Non-pigmented ciliary epithelial cell (primary cell): Measurements from ENCODE around the gene ST7L.
"Not testable (repeated sequence)": the region's sequence is repeated elsewhere in the genome, so short reads cannot be mapped to it uniquely, and the experiment has no call there.

Experiments
- DNase-seq: peaks from one replicate; pipeline ENCODE4 v3.0.0-alpha.2; 2010; ENCODE audit warnings: low read depth

ST7L gene, protein sequence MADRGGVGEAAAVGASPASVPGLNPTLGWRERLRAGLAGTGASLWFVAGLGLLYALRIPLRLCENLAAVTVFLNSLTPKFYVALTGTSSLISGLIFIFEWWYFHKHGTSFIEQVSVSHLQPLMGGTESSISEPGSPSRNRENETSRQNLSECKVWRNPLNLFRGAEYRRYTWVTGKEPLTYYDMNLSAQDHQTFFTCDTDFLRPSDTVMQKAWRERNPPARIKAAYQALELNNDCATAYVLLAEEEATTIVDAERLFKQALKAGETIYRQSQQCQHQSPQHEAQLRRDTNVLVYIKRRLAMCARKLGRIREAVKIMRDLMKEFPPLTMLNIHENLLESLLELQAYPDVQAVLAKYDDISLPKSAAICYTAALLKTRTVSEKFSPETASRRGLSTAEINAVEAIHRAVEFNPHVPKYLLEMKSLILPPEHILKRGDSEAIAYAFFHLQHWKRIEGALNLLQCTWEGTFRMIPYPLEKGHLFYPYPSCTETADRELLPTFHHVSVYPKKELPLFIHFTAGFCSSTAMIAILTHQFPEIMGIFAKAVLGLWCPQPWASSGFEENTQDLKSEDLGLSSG

DNA sequence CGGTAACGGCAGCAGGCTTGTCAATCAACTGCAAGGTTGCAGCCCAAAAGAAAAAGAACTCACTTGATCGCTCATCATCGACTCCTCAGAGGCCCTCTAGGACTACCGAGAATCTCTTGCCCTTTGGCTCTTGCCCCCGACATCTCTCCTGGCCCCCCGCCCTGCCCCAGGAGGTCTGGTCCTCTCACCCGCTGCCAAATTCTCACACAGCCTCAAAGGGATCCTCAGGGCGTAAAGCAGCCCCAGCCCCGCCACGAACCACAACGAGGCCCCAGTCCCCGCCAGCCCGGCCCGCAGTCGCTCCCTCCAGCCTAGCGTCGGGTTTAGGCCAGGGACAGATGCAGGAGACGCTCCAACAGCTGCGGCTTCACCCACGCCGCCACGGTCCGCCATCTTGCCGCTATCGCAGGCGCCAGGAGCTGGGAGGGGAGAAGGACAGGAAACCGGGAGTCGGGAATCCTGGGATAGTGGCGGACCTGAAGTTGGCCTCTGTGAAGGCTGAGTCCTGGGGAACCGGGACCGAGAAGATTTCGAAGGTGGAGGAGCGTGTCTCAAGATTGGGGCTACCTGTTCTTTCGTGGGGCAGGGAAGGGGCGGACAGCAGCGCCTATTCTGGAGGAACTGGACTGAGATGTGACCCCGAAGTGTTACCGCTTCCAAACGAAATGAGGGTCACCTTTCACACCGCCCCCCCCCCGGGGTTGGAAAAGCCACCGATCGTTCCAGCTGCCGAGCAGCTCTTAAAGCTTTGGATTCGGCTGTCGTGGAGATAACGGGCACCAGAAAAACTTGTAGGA is at the start of gene ST7L:
ST7L (minus strand) TSS at position 421 of the 797 bp plus-strand sequence; CDS start at position 393, 28 bp downstream.
- no peak for DNase-seq

DNA sequence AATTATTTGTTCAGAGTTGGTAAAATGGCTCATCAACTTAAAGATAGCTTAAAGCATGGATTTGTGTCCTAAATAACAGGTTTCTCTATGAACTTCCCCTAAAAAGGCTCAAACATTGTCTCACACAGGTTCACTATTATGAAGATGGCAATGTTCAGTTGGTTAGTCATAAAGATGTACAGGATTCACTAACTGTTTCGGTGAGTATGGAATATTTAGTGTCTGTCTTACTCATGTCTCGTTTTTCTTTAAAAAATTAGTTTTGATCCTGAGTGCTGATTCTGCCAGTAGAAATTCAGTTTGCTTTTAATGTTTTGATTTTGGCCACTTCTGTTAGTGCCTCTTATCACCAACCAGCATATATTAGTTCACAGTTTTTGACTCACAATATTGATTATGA is 48.0 kb upstream of the ST7L start:
- no peak for DNase-seq

DNA sequence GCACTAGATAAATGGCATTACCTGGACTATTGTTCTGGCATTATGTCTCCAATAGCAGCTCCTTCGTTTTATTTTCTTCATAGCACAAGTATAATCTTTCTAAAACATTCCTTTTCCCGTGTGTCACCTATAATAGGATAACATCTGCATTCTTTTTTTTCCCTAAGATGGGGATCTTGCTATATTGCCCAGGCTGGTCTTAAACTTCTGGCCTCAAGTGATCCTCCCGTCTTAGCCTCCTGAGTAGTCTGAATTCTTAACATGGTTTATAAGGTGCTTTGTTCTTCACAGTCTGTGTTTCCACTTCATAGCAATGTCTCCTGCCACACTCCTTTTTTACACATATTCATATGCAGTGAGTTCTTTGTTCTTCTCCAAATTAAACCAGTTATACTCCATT is 46.9 kb upstream of the ST7L start:
- DNase-seq, result no peak

DNA sequence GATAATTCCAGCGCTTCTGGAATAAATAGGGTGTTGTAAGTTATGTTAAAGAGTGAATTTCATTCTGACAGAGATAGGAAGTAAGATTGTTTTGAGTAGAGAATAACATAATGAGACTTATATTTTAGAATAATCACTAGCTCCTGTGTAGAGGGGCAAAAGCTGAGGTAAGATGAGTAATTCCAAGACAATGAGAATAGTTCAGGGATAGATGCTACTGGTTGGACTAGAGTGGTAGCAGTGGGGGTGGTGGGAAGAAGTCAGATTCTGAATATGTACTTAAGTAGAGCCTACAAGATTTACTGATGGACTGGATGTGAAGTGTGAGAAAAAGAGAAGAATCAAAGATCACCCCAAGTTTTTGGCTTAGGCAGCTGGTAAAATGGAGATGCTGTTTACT is 32.3 kb upstream of the ST7L start:
- DNase-seq, result peak; percentile 6

DNA sequence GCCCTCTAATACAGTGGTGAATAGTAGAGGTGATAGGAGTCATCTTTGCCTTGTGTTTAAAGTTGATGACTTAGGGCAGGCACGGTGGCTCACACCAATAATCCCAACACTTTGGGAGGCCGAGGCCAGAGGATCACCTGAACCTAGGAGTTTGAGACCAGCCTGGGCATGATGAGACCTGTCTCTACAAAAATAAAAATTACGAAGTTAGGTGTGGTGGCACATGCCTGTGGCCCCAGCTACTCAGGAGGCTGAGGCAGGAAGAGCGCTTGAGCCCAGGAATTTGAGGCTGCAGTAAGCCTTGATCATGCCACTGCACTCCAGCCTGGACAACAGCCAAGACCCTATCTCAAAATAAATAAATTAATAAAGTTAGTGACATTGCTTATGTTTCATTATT is 27.3 kb upstream of the ST7L start:
- DNase-seq, result no peak

DNA sequence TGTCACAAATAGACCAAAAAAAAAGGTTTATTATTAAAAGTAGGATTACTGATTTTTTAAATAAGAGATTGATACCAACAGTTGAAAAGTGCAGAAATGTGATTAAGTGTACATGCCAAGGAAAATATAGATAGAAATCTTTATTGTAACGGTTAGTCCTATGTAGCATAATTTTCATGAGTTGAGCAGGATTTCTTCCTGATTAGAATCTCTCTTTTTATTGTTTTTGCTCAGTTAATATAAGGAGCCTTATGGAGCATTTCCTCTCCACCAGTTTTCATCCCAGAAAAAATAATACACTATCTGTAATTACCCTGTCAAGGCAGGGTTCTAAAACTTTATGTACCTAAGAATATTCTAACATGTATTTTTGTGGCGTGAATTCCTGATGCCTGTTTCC is 24.1 kb upstream of the ST7L start:
- DNase-seq, result no peak

DNA sequence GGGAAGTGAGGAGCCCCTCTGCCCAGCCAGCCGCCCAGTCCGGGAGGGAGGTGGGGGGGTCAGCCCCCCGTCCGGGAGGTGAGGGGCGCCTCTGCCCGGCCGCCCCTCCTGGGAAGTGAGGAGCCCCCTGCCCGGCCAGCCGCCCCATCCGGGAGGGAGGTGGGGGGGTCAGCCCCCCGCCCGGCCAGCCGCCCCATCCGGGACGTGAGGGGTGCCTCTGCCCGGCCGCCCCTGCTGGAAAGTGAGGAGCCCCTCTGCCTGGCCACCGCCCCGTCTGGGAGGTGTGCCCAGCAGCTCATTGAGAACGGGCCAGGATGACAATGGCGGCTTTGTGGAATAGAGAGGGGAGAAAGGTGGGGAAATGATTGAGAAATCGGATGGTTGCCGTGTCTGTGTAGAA is 21.5 kb upstream of the ST7L start:
- DNase-seq, result not testable (repeated sequence)

DNA sequence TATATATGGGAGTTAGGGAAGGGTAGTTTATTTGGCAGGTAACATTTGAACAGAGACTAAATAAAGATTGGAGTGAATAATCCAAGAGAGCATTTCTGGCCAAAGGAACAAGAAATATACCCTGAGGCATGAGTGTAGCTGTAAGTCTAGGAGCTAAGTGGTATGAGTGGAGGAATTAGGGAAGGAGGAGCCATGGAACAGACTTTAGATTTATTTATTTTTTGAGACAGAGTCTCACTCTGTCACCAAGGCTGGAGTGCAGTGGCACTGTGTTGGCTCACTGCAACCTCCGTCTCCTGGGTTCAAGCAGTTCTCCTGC is 19.1 kb upstream of the ST7L start:
- DNase-seq, result no peak

DNA sequence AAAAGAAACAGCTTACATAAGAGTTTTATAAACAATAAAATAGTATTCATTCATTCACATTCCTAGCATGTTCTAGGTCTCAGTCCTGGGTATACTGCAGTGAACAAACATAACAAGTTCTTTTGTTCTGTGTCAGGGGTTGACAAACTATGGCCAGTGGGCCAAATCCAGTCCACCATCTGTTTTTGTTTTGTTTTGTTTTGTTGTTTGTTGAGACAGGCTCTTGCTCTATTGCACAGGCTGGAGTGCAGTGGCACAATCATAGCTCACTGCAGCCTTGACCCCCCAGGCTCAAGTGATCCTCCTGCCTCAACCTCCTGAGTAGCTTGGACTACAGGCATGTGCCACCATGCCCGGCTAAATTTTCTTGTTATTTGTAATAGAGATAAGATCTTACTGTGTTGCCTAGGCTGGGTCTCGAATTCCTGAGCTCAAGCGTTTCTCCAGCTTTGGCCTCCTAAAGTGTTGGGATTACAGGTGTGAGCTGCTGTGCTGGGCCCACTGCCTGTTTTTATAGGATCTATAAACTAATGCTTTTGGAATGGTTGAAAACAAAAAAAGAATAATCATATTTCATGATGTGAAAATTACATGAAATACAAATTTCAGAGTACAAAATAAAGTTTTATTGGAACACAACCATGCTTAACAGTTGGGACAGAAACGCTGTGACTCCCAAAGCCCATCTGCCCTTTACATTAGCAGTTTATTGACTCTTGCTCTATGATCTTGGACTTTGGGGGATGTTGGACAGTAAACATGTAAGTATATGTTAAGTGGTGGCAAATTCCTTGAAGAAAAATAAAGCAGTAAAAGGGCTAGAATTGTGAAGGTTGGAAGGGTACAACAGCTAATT is 18.5 kb upstream of the ST7L start:
- DNase-seq, result no peak

DNA sequence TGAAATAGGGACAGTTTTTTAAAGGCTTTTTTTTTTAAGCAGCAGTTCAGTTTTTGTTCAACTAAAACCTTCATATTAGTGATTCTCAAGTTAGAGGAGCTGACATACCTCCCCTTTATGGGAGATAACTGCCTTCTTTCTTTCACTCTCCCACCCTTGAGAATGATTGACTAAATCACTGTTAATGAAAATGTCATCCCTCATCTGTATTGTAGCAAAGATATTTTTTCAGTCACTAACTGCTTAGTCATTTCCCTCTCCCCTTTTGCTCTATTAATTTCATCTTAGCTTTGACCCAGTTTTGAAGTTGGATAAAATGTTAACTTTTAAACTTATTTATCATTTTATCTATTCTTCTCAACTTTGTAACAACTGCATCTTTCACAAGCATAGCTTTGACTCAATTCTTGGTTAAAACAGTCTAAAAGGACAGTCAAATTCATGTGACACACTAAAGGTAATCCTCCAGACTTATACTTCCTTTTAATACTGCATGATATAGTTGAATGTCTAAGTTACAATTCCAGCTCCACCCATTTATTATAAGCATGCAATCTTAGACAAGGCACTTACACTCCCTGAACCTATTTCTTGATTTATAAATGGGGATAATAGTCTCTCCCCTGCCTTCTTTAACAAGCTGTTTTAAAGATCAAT is 17.8 kb upstream of the ST7L start:
- no peak for DNase-seq

DNA sequence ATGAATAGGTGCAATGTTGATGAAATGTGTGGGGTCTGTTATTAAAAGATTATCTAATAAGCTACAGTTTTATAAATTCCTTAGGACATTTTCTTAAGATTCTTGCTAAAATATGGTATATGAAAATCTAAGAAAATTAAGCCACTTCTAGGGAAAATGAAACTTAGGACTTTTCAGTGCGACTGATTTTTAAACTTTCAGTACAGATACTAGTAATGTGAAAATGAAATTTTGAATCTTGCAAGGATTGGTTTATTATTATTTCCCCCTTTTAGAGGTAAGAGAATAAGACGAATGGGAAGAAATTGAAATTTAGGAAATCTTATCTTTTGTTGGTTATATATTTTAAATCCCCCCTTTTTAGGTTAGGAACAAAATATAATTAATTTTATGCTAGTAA is 17.1 kb upstream of the ST7L start:
- no peak for DNase-seq

DNA sequence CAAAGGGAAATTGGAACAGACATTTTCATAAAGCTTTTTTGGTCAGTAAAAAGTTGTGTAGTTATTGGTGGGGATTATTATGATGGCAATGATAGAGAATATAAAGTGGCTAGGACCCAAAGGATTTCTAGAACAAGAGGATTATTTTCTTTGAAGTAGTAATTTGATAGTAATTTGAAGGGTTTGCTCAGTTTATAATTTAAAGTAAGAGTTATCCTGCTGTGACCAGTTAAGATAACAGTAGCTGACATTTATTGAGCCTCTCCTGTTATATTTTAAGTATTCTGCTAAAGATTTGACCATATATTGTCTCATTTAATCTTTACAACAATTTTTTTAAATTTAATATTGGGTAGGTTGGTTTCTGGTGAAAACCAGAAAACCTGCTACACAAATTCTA is 15.4 kb upstream of the ST7L start:
- DNase-seq, result no peak

DNA sequence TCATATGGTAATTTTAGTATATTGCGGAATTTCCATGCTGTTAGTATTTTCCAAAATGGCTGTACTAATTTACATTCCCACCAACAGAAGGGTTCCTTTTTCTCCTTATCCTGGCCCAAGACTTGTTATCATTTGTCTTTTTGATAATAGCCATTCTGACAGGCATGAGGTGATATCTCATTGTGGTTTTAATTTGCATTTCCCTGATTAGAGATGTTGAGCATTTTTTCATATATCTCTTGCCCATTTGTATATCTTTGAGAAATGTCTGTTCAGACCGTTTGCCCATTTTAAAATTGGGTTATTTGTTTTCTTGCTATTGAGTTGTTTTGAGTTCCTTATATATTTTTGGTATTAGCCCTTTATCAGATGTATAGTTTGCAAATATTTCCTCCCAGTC is 14.7 kb upstream of the ST7L start:
- no peak for DNase-seq

DNA sequence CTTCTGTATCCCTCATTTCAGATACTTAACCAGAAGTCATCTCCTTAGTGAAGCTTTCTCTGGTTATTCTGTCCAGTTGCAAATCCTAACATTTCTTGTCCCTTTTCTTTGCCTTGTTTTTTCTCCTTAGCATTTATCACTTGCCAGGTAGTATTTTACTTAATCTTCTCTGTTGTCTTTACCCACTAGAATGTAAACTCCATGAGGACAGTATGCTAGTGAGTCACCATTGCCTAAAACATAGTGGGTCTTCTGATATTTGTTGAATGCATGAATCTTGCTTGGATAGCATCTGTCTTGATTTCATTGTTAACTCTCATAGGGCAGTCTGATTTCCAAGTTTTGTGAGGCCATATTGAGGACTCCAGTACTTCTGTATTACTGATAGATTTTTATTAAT is 10.3 kb upstream of the ST7L start:
- DNase-seq, result no peak

DNA sequence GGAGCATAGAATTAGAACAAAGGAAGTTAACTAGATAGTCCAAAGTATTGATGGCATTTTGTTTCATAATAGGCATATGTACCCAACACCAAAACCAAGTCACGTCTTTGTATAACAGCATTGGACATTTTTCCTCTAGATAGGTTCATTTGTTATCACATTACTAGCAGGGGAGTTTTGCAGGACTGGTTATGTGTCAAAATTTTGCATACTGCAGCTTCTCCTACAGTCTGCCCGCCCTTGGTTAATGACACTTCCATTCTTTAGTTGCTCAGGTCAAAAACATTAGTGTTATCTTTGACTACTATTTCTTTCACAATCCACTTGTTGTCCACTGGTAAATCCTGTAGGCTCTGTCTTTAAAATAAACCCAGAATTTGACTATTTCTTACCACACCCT is 9.6 kb upstream of the ST7L start:
- DNase-seq, result no peak

DNA sequence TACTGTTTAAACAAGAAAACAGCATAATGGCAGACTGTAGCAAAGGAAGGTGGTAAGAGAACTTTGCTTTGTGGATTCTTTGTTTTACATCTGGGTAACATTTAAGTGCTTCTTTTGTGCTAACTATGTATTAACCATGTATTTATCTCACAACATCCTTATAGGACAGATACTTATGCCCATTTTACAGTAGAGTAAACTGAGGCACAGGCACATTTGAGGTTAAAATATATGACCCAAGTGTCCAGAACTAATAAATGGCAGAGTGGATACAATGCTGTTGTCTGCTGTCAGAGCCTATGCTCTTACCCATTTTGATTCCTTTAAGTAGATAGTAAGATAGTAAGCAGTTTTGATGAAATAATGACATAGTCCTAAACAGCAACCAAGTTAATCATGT is 7.9 kb upstream of the ST7L start:
- no peak for DNase-seq

DNA sequence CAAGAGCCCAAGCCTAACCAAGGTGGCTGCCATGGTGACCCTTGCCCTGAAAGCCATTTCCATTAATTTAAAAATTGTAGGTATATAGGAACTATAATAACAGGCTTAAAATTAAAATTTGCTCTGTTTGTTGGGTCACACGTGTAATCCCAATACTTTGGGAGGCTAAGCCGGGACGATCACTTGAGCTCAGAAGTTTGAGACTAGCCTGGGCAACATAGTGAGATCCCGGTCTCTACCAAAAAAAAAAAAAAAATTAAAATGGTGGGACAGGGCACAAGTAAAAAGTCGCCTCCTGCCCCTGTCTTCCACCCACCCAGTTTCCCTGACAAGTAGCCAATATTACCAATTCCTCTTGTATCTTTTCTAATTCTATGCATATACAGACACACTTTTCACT is 7.3 kb upstream of the ST7L start:
- no peak for DNase-seq

DNA sequence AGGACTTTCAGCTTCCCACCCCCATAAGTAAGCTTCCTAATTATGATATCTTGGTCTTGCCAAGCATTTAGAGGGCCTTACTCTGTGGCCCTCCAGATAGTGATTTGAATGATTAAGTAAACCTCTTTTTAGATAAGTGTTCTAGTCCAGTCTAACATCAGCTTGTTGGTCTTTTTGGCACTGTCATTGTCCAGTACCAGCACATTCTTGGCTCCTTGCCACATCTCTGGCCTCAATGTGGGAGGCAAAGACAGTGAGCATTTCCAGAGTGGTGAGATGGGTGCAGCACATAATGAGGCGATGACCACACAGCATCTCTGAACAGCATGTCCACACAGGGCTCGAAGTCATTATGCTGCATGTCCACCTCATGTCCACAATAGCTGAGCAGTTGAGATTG is 6.8 kb upstream of the ST7L start:
- DNase-seq, result no peak

DNA sequence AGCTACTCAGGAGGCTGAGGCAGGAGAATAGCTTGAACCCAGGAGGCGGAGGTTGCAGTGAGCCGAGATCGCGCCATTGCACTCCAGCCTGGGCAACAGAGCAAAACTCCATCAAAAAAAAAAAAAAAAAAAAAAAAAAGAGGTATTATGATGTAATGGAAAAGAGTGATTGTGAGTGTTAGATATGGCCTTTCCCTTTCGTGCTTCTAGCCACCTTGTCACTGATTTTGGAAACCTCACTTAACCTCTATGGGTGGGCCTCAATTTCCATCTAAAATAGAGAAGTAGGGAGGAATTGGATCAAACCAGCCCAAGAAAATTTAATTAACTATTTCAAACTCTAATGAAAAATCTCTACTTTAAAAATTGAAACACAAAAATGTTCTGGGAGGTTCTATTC is 5.6 kb upstream of the ST7L start:
- DNase-seq, result not testable (repeated sequence)

DNA sequence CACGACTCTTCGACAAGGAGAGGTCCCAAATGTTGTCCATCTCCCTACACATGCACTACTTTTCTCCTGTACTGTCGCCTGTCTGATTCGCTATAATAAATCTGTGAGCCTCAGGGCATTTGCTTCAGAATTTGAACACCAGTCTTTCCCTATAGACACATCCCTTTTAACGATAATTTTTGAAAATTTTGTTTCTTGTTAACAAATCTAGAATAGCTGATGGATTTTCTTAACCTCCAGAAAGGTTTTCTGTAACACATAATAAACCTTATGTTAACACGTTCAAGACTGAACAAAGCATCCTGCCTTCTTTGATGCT is 1.4 kb upstream of the ST7L start:
- DNase-seq, result no peak

DNA sequence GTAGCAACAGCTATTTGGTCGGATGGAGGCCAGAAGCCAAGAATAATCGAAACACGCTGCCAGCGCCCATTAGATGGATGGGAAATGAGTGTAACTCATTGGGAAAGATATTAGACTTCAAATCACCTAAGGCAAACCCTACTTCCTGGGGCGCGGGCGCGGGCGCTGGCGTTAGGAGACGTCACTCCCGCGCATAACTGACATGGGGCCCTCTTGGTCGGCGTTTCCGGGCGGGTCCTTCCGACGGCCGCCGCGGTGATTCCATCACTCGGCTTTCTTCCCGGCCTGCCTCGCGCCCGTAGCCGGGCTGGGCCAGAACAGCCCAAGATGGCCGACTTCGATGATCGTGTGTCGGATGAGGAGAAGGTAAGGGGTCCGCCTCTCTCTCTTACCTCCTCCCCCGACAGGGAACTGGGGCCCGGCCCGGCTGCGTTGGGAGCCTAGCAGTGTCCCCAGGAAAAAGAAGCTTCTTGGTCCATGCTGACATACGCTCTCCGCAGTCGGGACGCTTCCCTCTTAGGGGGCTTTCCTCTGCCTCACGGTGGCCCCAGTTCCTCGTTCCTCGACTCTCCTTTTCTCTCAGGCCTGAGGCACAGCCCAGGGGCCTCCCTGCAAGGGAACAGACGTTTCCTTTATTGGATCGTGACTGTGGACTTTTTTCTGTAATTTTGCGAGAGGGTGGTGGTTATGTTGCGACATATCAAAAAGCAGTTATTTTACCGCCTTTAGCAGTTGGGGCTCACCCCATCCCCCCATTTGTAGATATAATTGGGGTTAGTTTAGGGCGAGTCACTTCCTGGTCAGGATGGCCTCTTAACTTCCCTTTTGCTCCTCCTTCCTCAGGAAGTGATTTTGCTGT is 806 bp upstream of the ST7L start, which contains the start of gene CAPZA1:
CAPZA1 (plus strand) TSS at position 315 of the 859 bp plus-strand sequence; CDS start at position 328, 13 bp downstream.
- peak; percentile 56 for DNase-seq
